ENCODE measurements around the gene MOCS3. TPM values are rescaled to one million over a fixed set of nuclear protein-coding genes. Genes with fewer than 3 reads are reported as not detected.

The MOCS3 gene
- total and polyA plus RNA-seq, 2 donors (not counting 3 experiments of a cell fraction or from before 2014, with no cell fraction given) = 3.2 to 3.6 TPM

GRCh38 chr20:50909413-50909812 is 49.2 kb upstream of the MOCS3 start:
- no peak overlapping the region for H3K27ac ChIP-seq (ENCODE audit: insufficient read depth, low read depth, low read length)
- no peak overlapping the region for H3K4me2 ChIP-seq (ENCODE audit: insufficient read depth, low read length)

GRCh38 chr20:50911030-50911429 is 47.6 kb upstream of the MOCS3 start:
- Histone ChIP-seq H2AFZ (ENCODE audit: low read depth, low read length) (no peak overlapping the region), H3K9me1 (replicated peaks; ENCODE audit: control insufficient read depth, extremely low read depth, insufficient read depth, low read length) (no peaks in the 10 kb centered on the region), H3K27ac (ENCODE audit: insufficient read depth, low read depth, low read length) (no peak overlapping the region), H3K9me3 (replicated peaks; ENCODE audit: control insufficient read depth, insufficient read depth, low read length) (no peaks in the 10 kb centered on the region), H4K20me1 (replicated peaks; ENCODE audit: control insufficient read depth, extremely low read depth, insufficient read depth, low read length) (peaks cover 32% of the 10 kb centered on the region), H3K79me2 (ENCODE audit: control insufficient read depth, insufficient read depth, low read length) (peaks cover 98% of the 10 kb centered on the region), H3K27me3 (ENCODE audit: control insufficient read depth in 2 of 2, insufficient read depth in 2 of 2, low read length in 2 of 2) (no peaks in the 10 kb centered on the region), H3K4me2 (ENCODE audit: insufficient read depth, low read length) (no peak overlapping the region), H3K4me3 (replicated peaks in 1 of 3; ENCODE audit: insufficient read depth in 1 of 3, low read depth in 1 of 3, low read length in 3 of 3) (no peak overlapping the region), H3K36me3 (ENCODE audit: control insufficient read depth in 2 of 2, extremely low read depth in 1 of 2, insufficient read depth in 2 of 2, low read length in 2 of 2) (peaks cover 0 to 10% of the 10 kb centered on the region in 2 experiments), H3K9ac (replicated peaks; ENCODE audit: extremely low read depth, insufficient read depth, low read length) (no peak overlapping the region), H3K4me1 (ENCODE audit: control insufficient read depth, extremely low read depth, insufficient read depth, low read length) (peaks cover 27% of the 10 kb centered on the region)
- BruUV-seq (replicated peaks) = no TSS peak
- no peak for FAIRE-seq
- ChIA-PET CTCF (interaction anchor here (2.1 to 2.2 kb wide), 2 partner anchors 12 to 116 kb away, joined by 5 to 7 read pairs; partner anchors contain the start of gene BCAS4), POLR2A (no interaction called here)
- dilution Hi-C loops (cut with MboI; ENCODE audit: extremely low pct_ligation_motif_present, low sequenced_read_pairs) = no loop called here
- DNase-seq (ENCODE audit: low read depth, low spot score) = no peak
- intact Hi-C loops (cut with micrococcal nuclease) = no loop called here
- TF ChIP-seq POLR2AphosphoS5 (IDR thresholded peaks at IDR 0.05; ENCODE audit: insufficient read depth, low read depth, low read length) (no peak), GATA2 (IDR thresholded peaks at IDR 0.05; ENCODE audit: insufficient read depth, insufficient read length, low read depth, low read length) (no peak), CTCF (IDR thresholded peaks at IDR 0.05; ENCODE audit: extremely low read depth in 1 of 2, insufficient read depth in 1 of 2, low read depth in 1 of 2, low read length in 2 of 2) (no peak), MAX (IDR thresholded peaks at IDR 0.05; ENCODE audit: insufficient read depth, insufficient read length) (no peak), EZH2 (IDR thresholded peaks at IDR 0.05; ENCODE audit: borderline replicate concordance, low read depth, low read length, severe bottlenecking) (no peak), POLR2A (IDR thresholded peaks at IDR 0.05; ENCODE audit: low read depth, low read length) (no peak), FOS (IDR thresholded peaks at IDR 0.05; ENCODE audit: borderline replicate concordance, insufficient read depth, low read length) (no peak), MYC (IDR thresholded peaks at IDR 0.05; ENCODE audit: low read depth, low read length) (no peak), JUN (IDR thresholded peaks at IDR 0.05; ENCODE audit: borderline replicate concordance, insufficient read depth, insufficient read length, low read depth) (no peak)

More at GRCh38 chr20:50909413-50909812, 49.2 kb upstream of the MOCS3 start:
- dilution Hi-C loops (cut with MboI; ENCODE audit: extremely low pct_ligation_motif_present, low sequenced_read_pairs) (no loop called here), intact Hi-C loops (cut with micrococcal nuclease) (no loop called here)
- H3K9me3 ChIP-seq (replicated peaks; ENCODE audit: control insufficient read depth, insufficient read depth, low read length) = no peaks in the 10 kb centered on the region
- H3K27me3 ChIP-seq (ENCODE audit: control insufficient read depth in 2 of 2, insufficient read depth in 2 of 2, low read length in 2 of 2) = no peaks in the 10 kb centered on the region
- peaks cover 28% of the 10 kb centered on the region for H4K20me1 ChIP-seq (replicated peaks; ENCODE audit: control insufficient read depth, extremely low read depth, insufficient read depth, low read length)
- FAIRE-seq (no peak), DNase-seq (ENCODE audit: low read depth, low spot score) (no peak)
- BruUV-seq (replicated peaks) = no TSS peak
- H3K4me3 ChIP-seq (replicated peaks in 1 of 3; ENCODE audit: insufficient read depth in 1 of 3, low read depth in 1 of 3, low read length in 3 of 3) = no peak overlapping the region
- H3K9me1 ChIP-seq (replicated peaks; ENCODE audit: control insufficient read depth, extremely low read depth, insufficient read depth, low read length) = no peaks in the 10 kb centered on the region
- H3K9ac ChIP-seq (replicated peaks; ENCODE audit: extremely low read depth, insufficient read depth, low read length) = no peak overlapping the region
- peaks cover 11% of the 10 kb centered on the region for H3K4me1 ChIP-seq (ENCODE audit: control insufficient read depth, extremely low read depth, insufficient read depth, low read length)
- H3K36me3 ChIP-seq (ENCODE audit: control insufficient read depth in 2 of 2, extremely low read depth in 1 of 2, insufficient read depth in 2 of 2, low read length in 2 of 2) = peaks cover 0 to 10% of the 10 kb centered on the region in 2 experiments
- ChIA-PET CTCF (interaction anchor here (0.8 to 3.7 kb wide), 5 partner anchors 14 to 116 kb away, joined by 3 to 16 read pairs (median 5); partner anchors contain the start of genes ADNP and BCAS4), POLR2A (no interaction called here)
- no peak for TF ChIP-seq JUN (IDR thresholded peaks at IDR 0.05; ENCODE audit: borderline replicate concordance, insufficient read depth, insufficient read length, low read depth)
- no peak overlapping the region for H2AFZ ChIP-seq (ENCODE audit: low read depth, low read length)
- H3K79me2 ChIP-seq (ENCODE audit: control insufficient read depth, insufficient read depth, low read length) = peaks cover 99% of the 10 kb centered on the region
